GM21423 (cell line): Measurements from ENCODE around the gene SLC6A3.

ENCODE experiments used
- ATAC-seq: cut with Tn5 transposase; IDR thresholded peaks from one replicate; pipeline ENCODE4 v1.9.1; 2021; ENCODE audit warnings: mild to moderate bottlenecking, moderate library complexity; ENCODE audit not compliant: unreplicated experiment

SLC6A3 gene

DNA sequence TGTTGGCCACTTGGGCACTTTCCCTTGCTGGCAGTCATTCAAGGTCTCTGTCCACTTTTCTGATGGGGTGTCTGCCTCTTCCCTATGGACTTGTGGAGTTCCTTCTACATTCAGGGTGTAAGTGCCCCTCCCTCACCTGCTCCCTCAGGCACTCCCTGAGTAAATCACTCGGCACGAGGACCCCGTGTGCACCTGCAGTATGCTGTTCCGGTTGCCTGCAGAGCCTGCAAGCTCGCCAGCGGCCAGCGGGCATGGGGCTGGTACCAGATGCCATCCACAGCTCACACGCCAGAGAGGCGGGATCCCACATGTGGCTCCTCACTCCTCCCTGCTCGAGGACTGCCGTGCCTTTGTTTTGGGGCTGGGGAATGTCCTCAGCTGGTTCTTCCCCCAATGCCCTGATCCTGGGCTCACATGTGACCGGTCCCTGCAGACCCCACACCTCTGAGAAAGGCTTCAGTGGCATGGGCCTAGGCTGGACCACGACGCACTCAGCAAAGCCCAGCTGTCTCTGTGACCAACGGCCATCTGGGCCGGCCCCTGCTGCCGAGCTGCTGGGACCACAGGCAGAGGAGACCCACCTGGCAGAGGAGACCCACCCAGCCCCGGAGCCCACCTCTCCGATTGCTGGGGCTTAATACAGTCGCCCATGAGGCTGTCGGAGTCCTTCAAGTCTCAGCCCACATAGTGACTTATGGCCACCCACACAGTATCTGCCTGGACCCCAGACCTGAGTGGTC, 54.2 kb downstream of the SLC6A3 start:
- ATAC-seq: no peak

DNA sequence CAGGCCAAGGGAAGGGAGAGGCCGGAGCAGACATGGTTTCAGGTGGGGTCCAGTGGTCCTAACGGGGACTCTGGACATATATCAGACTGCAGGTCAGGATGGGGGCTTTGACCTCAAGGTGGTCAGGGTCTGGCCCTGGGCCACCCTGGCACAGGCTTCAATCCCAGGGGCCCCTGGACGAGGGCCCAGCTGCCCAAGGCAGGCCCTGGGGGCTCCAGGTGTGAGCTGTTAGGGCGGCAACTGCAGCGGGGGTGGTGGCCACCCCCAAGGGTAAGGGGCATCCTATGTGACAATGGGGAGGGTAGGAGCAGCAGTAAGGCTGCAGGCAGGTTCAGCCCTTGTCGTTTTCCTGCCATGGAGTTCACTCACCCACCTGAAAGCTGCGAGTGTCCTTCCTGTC, 54.9 kb downstream of the SLC6A3 start:
- ATAC-seq: no peak

DNA sequence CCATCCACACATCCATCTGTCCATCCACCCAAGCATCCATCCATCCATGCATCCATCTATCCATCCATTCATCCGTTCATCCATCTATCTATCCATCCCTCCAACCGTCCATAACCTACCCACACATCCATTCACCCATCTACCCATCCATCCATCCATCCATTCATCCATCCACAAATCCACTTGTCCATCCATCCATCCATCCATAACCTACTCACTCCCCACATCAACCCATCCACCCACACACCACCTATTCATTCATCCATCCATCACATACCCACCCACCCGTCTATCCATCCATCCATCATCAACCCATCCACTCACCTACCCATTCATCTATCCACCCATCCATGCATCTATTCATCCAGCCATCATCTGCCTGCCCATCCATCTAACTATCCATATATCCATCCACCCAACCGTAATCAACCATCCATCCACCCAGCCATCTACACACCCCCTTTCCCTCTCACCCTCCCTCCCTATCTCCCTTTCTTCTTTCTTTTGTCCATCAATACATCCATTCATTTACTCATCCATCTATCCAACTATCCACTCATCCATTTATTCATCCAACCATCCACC, 56.8 kb downstream of the SLC6A3 start:
- no peak for ATAC-seq

DNA sequence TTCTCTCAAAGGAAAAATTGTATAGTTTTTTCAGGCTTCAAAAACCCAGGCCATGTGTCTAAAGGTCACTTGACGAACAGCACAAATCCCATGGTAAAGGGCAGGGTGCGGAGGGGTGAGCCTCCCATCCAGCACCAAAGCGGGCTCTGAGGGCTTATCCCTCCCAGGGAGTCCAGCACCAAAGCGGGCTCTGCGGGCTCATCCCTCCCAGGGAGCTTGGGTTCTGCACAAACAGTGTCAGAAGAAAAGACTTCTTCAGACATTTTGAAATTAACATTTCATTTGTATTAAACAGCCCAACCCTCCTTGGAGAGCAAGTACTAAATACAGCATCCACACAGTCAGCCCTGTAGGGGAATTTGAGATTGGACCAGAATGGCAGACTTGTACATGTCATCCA, 57.4 kb downstream of the SLC6A3 start:
- no peak for ATAC-seq

DNA sequence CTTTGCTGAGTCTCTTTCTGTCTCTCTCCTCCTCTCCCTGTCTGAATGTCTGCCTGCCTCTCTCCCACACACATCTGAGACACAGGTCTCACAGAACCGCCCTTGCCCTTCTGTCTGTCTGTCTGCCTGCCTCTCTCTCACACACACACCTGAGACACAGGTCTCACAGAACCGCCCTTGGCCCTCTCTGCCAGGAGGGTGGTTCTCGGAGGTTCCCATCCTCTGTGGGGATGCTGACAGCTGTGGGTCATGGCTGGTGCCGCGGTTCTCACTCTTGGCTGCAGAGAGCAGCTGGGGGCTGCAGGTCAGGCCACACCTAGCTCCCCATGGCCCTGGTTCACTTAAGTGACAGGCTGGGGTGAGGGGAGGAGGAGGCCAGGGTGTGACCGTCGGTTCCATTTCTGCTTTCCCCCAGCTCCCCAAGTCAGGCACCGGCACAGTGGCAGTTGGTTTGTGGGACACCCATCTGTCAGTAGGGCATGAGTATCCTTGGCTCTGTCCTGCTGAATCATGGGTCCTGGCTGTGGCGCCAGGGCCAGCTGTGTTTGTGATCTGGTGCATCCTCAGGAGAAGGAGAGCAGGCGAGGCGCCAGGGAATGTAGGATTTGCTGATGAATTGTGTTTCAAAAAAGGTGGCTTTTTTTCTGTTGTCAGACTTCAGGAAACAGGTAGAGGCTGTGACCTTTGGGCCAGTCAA, 58.0 kb downstream of the SLC6A3 start:
- ATAC-seq: no peak

DNA sequence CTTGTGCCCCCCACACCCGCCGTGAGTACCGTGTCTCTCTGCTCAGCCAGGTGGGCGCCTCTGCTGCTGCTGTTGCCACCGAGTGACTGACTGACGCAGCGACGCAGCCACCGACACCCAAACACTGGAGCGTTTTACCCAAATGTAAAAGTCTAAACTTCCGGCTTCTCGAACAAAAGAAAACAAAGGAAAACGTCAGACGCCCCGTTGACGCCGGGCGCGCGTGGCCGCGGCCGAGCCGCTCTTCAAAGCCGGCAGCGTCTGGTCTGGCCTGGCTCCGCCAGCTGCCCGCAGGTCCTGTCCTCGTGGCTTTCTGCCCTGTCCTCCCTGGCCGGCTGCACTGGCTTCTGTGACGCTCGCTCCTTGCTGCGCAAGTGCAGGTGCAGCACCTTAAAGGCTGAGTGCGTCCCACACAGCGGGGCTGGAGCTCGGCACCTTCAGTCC, 58.9 kb downstream of the SLC6A3 start:
- peak; percentile 32 for ATAC-seq

DNA sequence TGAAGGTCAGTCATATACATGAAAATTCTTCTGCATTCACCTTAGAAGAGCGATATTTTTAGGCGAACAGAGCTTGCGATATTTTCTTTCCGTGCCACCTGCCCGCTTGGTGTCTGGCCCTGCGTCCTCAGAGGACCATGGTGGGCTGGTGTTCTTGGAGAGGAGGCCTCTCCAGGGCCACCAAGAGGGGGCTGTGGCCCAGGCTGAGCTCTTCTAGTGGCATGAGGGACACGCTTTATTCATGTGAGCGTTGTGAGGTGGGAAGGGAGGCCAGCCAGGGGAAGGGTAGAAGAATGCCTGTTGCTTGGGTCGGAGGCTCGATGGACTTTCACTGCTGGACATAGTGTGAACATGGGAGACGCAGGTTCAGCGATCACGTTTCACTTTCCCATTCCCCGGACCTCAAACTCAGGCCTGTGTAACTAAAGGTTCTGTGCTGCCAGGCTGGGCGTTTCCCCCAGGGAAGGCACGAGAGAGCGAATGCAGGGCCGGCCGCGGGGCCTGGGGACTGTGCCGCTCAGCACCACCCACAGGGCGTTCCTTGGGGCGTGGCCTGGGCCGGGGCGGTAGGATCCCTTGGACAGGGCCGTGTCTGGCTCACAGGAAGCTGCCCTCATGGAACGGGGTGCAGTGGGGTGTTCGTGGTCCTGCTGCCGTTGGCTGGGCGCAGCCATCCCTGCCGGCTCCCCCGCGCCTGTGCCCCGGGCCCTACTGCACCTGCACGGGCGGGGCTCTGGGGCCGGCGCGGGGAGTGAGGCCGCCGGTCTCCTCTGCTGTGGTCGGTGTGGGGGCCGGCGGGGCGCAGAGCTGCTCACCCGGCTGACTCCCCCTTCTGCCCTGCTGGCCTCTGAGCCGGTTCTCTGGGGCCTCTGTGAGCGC, 59.6 kb downstream of the SLC6A3 start:
- ATAC-seq: peak; percentile 88

DNA sequence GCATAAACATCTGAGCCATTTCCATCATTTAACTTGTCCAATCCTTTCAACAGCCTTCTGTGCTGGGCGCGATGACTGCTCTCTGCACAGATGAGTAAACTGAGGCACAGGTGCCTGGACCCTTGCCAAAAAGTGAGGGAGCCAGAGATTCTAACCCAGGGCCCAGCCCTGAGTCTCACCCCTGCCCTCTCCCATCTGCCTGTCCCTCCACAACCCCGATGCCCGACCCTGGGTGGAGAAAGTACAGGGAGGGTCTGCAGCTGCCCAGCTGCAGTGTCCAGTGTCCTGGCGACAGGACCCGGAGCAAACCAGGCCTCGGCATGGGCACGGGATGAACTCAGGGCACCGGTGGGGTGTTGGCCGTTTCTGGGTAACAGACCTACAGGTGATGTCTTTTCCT, 60.7 kb downstream of the SLC6A3 start:
- no peak for ATAC-seq

DNA sequence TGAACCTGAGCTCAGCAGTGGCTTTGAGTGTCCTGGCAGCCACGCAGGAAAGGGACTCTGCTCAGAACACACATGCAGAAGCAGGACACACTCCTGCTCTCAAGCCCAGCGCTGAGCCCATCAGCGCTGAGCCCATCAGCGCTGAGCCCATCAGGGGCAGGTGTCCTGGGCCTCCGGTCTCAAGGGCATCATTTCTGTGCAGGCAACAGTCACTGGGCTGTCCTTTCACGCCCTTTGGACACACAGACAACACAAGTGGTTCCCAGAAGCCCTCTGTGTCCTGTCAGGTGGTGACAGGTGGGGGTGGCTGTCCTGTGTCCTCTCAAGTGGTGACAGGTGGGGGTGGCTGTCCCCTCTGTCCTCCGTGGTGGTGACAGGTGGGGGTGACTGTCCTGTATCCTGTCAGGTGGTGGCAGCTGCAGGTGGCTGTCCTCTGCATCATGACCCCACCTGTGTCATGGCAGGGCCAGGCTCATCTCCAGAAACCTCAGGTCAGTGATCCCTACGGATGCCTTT, 61.3 kb downstream of the SLC6A3 start:
- ATAC-seq: no peak

DNA sequence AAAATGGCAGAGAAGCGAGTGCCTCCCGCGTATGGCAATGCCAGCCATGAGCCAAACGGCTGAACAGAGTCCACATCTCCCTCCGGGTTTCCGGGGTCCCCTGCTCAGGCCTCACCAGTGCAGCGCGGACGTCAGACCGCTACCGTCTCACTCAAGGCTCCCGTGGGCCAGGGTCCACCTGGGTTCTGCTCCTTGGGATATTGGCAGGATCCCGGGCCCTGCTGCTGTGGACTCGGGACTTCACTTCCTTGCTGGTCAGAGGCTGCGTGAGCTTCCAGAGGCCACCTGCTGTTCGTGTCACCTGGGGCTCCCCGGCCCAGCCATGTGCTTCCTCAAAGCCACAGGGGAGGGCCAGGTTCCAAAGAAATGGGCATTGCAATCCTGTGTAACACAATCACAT, 61.9 kb downstream of the SLC6A3 start:
- no peak for ATAC-seq

DNA sequence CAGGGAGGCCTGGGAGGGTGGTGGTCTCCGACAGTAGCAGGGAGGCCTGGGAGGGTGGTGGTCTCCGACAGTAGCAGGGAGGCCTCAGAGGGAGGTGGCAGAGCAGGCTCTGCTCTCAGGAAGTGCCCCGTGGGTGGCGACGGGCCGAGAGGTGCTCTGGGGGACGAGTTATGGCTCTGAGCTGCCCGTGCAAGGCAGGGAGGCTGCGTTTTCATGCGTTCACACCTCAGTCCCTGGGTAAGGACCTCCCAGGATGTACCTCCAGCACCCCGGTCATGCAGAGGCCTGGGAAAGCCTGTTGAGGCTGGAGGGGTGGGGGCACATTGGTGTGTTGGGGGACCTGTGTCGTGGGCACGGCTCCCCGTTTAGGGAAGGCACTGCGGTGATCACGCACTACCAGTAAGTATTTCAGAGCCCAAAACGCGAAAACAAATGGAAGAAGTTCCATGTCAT, 63.0 kb downstream of the SLC6A3 start:
- ATAC-seq: no peak

DNA sequence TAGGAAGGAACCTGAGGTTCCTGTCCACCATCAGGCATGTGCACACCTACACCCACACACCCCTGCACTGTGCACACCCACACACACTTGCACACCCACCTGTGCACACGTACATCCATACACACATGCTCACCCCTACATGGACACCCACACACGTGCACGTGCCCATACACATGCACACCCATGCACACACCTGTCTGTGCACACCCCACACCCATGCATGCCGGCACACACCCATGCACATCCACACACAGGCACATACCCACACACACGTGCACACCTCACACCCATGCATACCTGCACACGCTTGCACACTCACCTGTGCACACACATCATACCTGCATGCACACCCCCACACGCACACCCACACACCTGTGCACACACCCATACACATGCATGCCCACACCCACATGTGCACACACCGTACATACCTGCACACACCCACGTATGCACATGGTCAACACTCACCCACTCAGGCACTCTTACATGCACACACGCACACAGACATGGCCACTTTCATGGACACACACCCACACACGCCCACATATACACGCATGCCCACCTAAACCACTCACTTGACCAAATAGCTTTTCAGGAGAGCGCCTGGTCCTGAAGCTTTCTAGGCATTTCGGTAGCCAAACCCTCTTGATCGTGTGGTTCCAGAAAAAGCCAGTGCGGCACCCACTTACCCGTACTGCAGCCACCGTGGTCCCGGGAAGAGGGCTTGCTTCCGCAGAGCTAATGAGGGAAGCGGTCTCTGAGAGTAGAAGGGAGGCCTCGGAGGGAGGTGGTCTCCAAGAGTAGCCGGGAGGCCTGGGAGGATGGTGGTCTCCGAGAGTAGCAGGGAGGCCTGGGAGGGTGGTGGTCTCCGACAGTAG, 63.6 kb downstream of the SLC6A3 start:
- ATAC-seq: no peak

DNA sequence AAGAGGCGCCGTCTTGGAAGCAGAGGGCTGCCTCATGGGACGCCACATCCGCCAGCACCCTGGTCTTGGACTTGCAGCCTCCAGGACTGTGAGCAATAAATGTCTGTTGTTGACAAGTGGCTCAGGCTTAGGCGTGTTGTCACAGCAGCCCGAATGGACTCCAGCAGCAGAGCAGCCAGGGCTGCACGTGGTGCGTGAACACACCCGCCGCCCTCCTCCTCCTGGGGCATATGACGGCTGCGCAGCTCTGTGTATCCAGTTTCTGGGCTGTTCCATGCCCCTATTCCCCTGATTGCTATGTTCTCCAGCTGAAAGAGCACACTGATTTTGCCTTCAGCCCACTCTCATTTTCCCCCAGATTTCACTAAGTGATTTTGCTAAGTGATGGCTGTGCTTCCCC, 64.3 kb downstream of the SLC6A3 start:
- no peak for ATAC-seq

DNA sequence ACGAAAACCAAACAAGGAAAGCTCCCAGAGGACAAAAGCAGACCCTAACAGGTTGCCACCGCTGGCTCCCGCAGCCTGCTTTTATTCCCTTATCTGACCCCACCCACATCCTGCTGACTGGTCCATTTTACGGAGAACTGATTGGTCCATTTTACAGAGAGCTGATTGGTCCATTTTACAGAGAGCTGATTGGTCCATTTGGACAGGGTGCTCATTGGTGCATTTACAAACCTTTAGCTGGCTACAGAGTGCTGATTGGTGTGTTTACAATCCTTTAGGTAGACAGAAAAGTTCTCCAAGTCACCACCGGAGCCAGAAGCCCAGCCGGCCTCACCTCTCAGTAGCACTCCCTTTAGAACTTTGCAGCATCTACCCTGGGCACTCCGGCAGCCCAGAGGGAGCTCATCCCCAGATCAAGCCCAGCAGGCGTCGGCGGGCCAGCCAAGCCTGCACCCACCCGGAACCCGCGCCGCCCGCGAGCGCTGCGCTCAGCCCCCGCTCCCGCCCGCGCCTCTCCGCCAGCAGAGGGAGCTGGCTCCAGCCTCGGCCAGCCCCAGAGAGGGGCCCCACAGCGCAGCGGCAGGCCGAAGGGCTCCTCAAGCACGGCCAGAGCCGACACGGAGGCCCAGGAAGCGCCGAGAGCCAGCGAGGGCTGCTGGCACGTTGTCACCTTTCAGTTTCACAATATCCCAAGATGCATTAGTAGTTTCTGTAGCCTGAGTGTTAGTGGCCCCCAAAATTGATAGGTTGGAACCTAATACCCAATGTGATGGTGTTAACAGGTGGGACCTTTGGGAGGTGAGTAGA, 65.0 kb downstream of the SLC6A3 start:
- ATAC-seq: peak; percentile 80

DNA sequence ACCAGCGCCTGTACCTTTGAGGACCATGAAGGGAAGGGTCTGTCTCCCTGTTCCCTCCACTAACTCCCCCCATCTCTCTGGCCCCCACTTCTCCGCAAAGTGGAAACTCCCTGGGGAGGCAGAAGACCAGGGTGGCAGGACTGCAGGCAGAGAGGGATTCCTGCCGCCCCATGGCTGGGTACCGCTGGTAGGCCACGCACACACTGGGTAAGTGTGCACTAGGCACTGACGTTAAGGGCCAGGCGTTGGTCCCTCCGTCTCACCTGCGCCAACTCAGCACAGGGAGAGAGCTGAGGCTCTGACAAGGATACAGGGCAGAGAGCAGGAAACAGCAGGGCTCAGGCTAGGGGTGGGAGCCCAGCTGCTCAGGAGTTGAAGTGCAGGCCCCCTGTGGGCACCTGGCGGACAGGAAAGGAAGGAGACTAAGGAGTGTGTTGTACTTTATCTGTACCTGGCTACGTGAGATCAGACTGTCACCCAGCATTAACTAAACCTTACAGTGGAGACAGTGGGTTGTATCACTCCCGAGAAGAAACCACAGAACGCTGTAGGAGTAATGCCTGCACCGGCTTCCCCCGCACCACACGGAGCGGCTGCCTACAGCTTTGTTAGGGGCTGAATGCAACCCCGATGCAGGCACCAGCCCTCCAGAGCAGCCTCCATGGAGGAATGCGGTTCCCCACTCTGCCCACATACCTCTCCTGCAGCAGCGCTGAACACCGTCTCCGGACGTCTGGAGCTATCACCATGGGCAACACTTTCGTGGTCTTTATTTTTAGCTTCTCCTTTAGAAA, 66.2 kb downstream of the SLC6A3 start:
- ATAC-seq: no peak

DNA sequence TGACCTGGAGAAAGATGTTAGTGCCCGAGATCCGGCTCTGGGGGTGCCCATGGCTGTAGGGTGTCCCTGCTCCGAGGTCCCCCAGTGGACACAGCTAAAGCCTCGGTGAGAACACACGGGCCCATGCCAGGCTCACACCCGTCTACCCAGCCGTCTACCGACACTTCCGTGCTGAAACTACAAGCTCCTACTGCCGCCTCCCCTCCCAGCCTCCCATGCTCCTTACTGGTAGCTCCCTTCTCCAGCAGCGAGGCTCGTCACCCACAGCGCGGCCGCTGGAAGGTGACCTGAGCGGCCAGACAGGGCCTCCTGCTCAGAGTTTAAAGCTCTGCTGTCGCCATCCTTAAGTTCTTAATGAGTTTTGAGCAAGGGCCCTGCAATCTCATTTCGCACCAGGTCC, 67.1 kb downstream of the SLC6A3 start:
- no peak for ATAC-seq

DNA sequence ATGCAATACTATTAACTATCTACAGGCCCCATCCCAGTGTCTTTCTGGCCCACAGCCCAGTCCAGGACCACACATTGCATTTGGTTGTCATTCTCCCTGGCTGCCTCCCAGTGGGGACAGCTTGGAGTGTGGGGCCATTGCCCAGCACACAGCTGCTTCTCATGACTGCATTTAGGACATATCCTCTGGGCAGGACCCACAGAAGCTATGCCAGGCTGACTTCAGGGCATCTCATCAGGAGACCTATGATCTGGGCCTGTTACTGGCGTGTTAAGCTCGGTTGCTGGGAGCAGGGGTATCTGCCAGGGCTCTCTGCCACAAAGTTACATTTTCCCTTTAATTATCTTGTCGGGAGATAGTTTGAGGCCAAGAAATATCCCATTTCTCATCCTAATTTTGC, 68.3 kb downstream of the SLC6A3 start:
- ATAC-seq: no peak
